Measurements from ENCODE around the gene PTGDR2. TPM values are rescaled to one million over a fixed set of nuclear protein-coding genes. Genes with fewer than 3 reads are reported as not detected.

PTGDR2 gene
- total RNA-seq, 1 experiment from 2014 or later: not detected

DNA sequence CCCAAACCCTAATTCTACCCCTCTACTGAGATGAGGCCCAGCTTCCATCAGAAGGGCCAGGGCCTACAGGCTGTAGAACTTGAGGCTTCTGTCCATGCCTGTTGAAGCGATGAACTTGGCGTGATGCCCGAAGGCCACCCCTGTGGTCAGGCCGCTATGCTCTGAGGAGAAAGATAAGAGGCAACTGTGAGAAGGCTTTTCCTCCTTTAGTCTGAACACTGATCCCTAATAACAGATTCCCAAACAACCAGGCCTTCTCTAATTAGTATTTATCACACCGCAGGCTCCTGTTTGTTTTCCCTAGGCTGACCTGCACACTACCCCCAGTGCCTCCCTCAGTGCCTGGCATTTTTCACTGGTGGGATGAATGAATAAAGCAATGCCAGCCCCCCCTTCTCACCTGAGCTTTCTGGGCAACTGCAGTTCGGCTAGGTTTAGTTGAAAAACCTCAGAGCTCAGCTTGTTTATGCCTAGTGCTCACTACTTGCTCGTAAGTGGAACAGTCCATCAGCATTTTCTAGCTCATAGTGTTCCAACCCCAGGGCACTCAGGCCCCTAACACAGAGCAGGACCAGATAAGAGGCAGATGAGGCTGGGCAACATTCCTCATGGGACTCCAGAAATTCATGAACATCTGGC is 35.5 kb upstream of the PTGDR2 start:
- no peaks in the 10 kb centered on the region for H3F3A ChIP-seq (ENCODE audit: low read length, unreplicated experiment)
- H3K9ac ChIP-seq (ENCODE audit: low read length): no peak overlapping the region
- no peaks in the 10 kb centered on the region for H3K4me1 ChIP-seq (ENCODE audit: insufficient read depth, low read length)
- no peak for DNase-seq
- ATAC-seq: no peak
- no peaks in the 10 kb centered on the region for H3K27me3 ChIP-seq (ENCODE audit: low read length)
- H3K4me2 ChIP-seq (ENCODE audit: low read length): no peak overlapping the region
- intact Hi-C loops (cut with micrococcal nuclease): no loop called here
- no peak overlapping the region for H3K4me3 ChIP-seq (ENCODE audit: low read length)
- TF ChIP-seq, protein P1, sequence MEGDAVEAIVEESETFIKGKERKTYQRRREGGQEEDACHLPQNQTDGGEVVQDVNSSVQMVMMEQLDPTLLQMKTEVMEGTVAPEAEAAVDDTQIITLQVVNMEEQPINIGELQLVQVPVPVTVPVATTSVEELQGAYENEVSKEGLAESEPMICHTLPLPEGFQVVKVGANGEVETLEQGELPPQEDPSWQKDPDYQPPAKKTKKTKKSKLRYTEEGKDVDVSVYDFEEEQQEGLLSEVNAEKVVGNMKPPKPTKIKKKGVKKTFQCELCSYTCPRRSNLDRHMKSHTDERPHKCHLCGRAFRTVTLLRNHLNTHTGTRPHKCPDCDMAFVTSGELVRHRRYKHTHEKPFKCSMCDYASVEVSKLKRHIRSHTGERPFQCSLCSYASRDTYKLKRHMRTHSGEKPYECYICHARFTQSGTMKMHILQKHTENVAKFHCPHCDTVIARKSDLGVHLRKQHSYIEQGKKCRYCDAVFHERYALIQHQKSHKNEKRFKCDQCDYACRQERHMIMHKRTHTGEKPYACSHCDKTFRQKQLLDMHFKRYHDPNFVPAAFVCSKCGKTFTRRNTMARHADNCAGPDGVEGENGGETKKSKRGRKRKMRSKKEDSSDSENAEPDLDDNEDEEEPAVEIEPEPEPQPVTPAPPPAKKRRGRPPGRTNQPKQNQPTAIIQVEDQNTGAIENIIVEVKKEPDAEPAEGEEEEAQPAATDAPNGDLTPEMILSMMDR (conservative IDR thresholded peaks at IDR 0.05; ENCODE audit: low read depth, low read length): no peak
- peaks cover 33% of the 10 kb centered on the region for H3K36me3 ChIP-seq (ENCODE audit: low read depth, low read length)
- H3K9me2 ChIP-seq (replicated peaks; ENCODE audit: low read length): no peaks in the 10 kb centered on the region
- CTCF ChIA-PET: interaction anchor here (0.6 kb wide), 1 partner anchor 104 kb away, joined by 3 read pairs; no protein-coding TSS in a partner anchor
- no peak overlapping the region for H2AFZ ChIP-seq (ENCODE audit: low read length)
- no peak overlapping the region for H3K27ac ChIP-seq (ENCODE audit: low read length)
- no peaks in the 10 kb centered on the region for H4K20me1 ChIP-seq (ENCODE audit: low read length)
- BruUV-seq (replicated peaks): no TSS peak
- POLR2A ChIA-PET (ENCODE audit: unreplicated experiment): no interaction called here
- H3K9me3 ChIP-seq (ENCODE audit: low read length): no peaks in the 10 kb centered on the region
- no peaks in the 10 kb centered on the region for H3K79me2 ChIP-seq (ENCODE audit: low read length)

DNA sequence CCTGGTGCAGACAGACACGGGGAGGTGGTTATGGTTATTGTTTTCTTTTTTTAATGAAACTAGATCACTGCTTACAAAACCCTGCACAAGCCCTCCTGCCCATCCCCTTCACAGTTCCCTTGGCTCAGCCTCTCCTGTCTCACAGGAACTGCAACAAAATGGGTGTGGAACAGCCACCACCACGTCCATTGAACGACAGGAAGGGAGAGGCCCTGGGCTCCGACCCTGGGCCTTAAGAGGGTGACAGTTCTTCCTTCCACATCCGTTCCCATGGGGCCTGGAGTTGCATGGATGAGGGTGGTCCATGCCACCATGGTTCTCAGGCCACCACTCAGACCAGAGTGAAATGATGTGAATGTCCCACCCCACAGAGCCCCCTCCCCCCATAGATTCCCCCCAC is 34.9 kb upstream of the PTGDR2 start:
- Histone ChIP-seq H2AFZ (ENCODE audit: low read length) (no peak overlapping the region), H3K27me3 (ENCODE audit: low read length) (no peaks in the 10 kb centered on the region), H3K4me1 (ENCODE audit: insufficient read depth, low read length) (no peaks in the 10 kb centered on the region), H3K9ac (ENCODE audit: low read length) (no peak overlapping the region), H3K4me2 (ENCODE audit: low read length) (no peak overlapping the region), H3K27ac (ENCODE audit: low read length) (no peak overlapping the region), H3F3A (ENCODE audit: low read length, unreplicated experiment) (no peaks in the 10 kb centered on the region), H3K9me3 (ENCODE audit: low read length) (no peaks in the 10 kb centered on the region), H4K20me1 (ENCODE audit: low read length) (no peaks in the 10 kb centered on the region), H3K9me2 (replicated peaks; ENCODE audit: low read length) (no peaks in the 10 kb centered on the region), H3K79me2 (ENCODE audit: low read length) (no peaks in the 10 kb centered on the region), H3K36me3 (ENCODE audit: low read depth, low read length) (peaks cover 27% of the 10 kb centered on the region), H3K4me3 (ENCODE audit: low read length) (no peak overlapping the region)
- no peak for TF ChIP-seq EZH2 (IDR thresholded peaks at IDR 0.05; ENCODE audit: low read length, unreplicated experiment)
- TF ChIP-seq EZH2phosphoT487 (IDR thresholded peaks at IDR 0.05; ENCODE audit: borderline replicate concordance, low read length): no peak
- TF ChIP-seq, protein P1 (conservative IDR thresholded peaks at IDR 0.05; ENCODE audit: low read depth, low read length): no peak
- ATAC-seq (no peak), DNase-seq (no peak)
- no TSS peak for BruUV-seq (replicated peaks)
- intact Hi-C loops (cut with micrococcal nuclease): no loop called here
- CTCF ChIA-PET: interaction anchor here (0.6 kb wide), 1 partner anchor 103 kb away, joined by 3 read pairs; no protein-coding TSS in a partner anchor
- POLR2A ChIA-PET (ENCODE audit: unreplicated experiment): no interaction called here

DNA sequence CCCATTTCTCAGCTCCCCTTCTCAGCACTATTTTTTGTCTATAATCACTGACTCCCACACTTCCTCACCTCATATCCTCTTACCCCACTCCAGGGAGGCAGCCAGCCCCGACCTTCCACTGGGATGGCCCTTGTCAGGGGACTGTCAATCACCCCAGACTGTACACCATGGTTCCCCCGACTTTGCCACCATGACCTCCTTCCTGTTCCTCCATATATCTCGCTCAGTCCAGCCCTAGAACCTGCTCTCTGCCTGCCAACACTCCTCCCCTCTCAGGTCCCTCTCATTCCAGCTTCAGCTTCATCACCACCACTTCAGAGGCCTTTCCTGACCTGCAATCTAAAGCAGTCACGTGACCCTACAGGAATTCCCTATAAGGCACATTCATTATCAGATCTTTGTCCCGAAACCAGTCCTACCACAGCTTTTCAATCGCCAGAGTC is 34.1 kb upstream of the PTGDR2 start:
- H3K4me2 ChIP-seq (ENCODE audit: low read length): no peak overlapping the region
- TF ChIP-seq EZH2 (IDR thresholded peaks at IDR 0.05; ENCODE audit: low read length, unreplicated experiment) (no peak), EZH2phosphoT487 (IDR thresholded peaks at IDR 0.05; ENCODE audit: borderline replicate concordance, low read length) (no peak)
- TF ChIP-seq, protein P1 (conservative IDR thresholded peaks at IDR 0.05; ENCODE audit: low read depth, low read length): no peak
- BruUV-seq (replicated peaks): no TSS peak
- ATAC-seq (no peak), DNase-seq (no peak)
- H3K4me3 ChIP-seq (ENCODE audit: low read length): no peak overlapping the region
- no peaks in the 10 kb centered on the region for H3K4me1 ChIP-seq (ENCODE audit: insufficient read depth, low read length)
- peaks cover 19% of the 10 kb centered on the region; the same call in 1 of the 2 replicates for H3K36me3 ChIP-seq (ENCODE audit: low read depth, low read length)
- intact Hi-C loops (cut with micrococcal nuclease): no loop called here
- no peak overlapping the region for H3K9ac ChIP-seq (ENCODE audit: low read length)
- H3F3A ChIP-seq (ENCODE audit: low read length, unreplicated experiment): no peaks in the 10 kb centered on the region
- no peaks in the 10 kb centered on the region for H3K9me3 ChIP-seq (ENCODE audit: low read length)
- H4K20me1 ChIP-seq (ENCODE audit: low read length): no peaks in the 10 kb centered on the region
- H3K9me2 ChIP-seq (replicated peaks; ENCODE audit: low read length): no peaks in the 10 kb centered on the region
- no peaks in the 10 kb centered on the region for H3K27me3 ChIP-seq (ENCODE audit: low read length)
- H2AFZ ChIP-seq (ENCODE audit: low read length): no peak overlapping the region
- no peak overlapping the region for H3K27ac ChIP-seq (ENCODE audit: low read length)
- H3K79me2 ChIP-seq (ENCODE audit: low read length): no peaks in the 10 kb centered on the region
- POLR2A ChIA-PET (ENCODE audit: unreplicated experiment): no interaction called here
- CTCF ChIA-PET: interaction anchor here (1.2 kb wide), 1 partner anchor 59 kb away, joined by 9 read pairs; no protein-coding TSS in a partner anchor
